NCI-H446 treated with DMSO at 0.1 percent for 48 hours (cell line): ENCODE results near the gene GOLGA7B.

Experiments
- DNase-seq: peaks from one replicate; lab custom pipeline; 2025; lab: John Stamatoyannopoulos, UW

Gene GOLGA7B

GRCh38 chr10:97868134-97868685, 18.6 kb downstream of the GOLGA7B start:
- DNase-seq, result no peak

DNA sequence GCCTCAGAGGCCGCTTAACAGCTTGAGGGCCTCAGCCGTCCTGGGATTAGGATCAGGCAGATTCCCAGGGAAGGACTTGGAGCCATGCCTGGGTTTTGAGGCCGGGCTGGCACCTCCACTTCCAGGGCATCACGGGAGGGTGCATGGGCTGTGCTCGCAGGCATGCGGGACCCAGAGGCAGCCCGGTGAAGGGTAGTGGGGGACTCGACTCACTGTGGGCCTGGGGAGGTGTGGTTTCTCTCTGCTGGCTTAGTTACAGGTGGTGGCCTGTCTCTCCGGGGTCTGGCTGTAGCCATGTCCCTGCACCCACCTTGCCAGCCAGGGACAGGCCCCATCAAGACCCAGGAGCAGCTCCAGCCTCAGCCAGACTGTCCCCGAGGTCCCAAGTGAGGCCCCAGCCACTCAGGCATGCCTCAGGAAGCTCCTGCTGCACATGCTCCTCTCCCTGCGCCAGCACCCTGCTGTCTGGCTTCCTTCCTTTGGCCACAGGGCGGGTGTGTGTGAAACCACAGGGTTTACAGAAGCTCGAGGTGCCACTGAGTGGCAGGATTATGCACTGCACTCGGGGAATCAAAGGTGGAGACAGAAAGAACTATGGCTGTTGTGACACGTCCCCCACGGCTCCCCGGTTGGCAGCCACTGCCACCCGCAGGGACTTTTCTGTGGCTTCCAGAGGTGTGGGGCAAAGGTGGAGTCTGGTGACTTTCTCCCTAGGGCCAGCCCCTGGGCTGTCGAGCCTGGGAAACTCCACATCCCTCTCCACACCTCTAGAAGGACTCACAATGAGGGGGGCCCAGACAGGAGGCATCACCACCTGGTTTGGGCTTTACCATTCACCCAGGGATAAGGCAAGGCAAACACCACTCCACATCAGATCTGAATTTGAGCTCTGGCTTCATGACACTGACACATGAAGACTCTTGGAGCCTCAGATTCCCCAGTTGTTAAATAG, 19.7 kb downstream of the GOLGA7B start:
- DNase-seq, result peak; percentile 79

- DNase-seq, result no peak
These were observed 21.3 kb downstream of the GOLGA7B start for GRCh38 chr10:97870990-97871389.

DNA sequence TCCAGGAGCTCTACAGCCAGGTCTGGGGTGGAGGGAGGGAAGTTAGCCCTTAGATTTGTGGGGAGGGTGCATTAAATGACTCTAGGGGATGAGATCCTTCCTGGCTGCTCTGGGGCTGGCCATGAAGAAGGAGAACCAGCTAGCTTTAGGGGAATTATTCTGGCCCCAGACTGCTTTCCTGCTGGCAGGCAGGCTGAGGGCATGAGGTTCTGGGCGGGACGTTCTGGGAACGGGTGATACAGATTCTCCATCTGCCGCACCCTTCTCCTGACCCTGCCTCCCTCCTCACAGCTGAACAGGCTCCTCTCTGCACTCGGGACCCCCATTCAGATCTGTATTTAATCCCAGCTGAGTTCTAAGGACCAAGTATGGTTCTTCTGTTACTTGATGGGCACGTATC, 23.9 kb downstream of the GOLGA7B start:
- DNase-seq, result no peak

DNA sequence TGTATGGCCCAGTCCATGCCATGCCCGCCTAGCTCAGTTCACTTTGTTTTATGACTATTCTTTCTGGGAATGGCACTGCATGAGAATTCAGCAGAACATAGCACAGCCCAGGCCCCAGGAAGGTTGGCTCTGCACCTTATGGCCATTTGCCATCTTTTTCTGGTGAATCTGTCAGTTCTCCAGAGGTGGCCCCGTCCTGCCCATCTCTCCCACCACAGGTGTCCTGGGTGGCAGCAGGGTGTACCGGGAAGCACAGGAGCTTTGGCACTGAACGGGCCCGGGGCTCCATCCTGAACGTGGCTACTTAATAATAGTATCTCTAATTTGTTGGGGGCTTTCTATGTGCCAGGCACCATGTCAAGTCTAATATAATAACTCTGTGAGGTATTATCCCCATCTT, 24.7 kb downstream of the GOLGA7B start:
- no peak for DNase-seq

DNA sequence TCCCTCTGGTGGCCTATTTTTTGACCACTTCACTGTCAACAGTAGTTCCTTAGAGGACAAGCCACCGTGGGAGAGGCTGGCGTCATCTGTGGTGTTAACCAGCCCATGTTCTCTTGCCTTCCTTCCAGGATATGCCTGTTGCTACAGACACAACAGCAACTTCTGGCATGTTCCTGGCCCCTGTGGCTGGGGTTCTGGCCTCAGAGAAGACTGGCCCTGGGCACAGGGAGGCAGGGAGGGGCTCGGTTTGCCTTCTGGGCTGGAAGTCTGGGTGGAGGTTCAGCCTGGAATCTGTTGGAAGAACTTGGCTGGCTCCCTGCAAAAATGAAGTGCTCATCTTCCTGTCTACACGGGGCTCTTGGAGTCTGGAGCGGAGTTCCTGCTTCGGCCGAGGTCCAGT, 25.7 kb downstream of the GOLGA7B start:
- no peak for DNase-seq

GRCh38 chr10:97876402-97876801, 26.8 kb downstream of the GOLGA7B start:
- DNase-seq, result no peak

DNA sequence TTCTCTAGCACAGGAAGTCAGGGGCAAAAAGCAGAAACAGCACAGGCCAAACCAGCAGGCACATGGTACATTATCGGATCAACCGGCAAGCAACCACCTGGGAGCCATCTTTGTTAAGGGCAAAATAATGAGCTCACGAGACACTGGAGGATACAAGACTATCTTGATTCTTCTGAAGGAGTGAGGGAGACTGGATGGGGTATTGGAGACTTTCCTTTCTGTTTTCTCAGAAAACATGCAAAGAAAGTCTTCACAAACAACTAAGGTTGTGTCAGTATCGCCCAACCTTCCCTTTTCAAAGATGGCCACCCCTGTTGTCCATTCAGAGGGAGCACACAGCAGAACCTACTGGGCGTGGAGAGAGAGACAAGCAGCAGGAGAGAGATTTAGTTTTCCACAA, 29.6 kb downstream of the GOLGA7B start:
- no peak for DNase-seq

GRCh38 chr10:97880109-97880508, 30.5 kb downstream of the GOLGA7B start:
- no peak for DNase-seq

DNA sequence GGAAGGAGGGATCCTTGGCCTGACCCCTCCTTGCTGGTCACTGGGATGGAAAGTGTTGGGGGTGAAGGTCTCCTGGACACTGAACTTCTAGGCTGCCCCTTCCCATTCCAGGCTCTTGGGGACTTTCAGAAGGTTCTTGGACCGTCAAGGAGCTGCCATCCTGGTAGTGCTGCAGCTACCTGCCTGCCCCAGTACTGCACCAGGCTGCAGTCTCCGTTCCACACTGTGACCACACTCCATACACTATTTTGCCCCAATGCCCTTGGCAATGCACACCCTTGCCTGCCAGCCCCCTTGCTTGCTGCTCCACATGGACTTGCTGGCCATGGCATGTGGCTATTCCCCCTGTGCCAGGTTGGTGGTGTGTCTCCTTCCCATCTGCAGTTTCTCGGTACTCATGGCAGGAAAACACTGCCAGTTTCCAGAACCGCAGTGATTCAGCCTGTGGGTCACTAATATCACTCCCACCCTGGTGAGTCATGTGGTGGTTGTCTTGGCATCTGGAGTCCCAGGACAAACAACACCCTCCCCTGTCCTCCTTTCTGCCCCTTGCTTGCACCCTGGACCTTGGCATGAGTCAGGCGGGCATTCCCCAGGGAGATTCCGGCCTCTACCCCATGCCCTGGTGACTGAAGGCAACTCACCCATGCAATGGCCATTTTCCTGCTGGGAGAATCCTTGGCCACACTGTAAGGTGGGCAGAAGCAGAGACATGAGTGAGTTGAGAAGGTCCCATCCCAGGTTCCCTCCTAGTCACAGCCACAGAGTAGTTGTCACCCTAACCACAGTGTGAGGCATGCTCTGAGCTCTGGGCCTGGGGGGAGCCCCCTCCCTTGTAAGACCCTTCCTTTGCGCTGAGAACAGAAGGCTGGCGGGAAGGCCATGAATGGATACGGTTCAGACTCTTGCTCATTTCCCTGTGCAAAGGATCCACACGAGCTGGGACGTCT, 32.8 kb downstream of the GOLGA7B start:
- no peak for DNase-seq

DNA sequence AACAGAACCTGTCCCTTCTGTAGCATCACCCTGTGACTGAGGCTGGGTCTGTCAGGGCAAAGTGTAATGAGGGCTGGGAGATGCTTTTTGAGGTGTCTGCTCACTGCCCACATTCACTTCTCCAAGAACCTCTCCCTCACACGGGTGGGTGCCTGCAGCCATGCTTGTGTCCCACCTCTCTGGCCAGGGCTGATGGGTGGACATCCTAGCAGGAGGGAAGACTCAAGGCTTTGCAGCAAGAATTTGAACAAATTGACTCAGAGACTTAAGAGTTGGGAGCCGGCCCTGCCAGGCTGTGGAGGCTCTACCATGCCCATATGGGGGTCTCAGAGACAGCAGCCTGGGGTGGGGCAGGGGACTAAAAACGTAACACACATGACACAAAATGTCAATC, 33.4 kb downstream of the GOLGA7B start:
- DNase-seq, result no peak

DNA sequence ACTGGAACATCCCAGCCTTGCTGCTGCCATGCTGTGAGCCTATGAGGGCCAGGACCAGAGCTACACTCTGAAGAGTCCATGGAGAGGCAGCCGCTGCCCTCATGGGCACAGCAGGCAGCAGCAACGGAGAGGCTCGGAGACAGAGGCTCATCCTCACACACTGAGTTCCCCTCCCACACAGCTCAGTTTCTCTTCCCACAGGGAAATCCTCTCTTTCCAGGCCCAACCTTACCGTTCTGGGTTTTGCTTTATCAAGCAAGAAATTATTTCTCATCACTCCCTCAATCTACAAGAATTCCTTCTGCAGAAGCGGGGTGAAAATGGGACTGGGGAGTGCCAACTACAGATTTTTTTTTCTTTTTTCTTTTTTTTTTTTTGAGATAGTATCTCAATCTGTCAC, 36.6 kb downstream of the GOLGA7B start:
- no peak for DNase-seq

DNA sequence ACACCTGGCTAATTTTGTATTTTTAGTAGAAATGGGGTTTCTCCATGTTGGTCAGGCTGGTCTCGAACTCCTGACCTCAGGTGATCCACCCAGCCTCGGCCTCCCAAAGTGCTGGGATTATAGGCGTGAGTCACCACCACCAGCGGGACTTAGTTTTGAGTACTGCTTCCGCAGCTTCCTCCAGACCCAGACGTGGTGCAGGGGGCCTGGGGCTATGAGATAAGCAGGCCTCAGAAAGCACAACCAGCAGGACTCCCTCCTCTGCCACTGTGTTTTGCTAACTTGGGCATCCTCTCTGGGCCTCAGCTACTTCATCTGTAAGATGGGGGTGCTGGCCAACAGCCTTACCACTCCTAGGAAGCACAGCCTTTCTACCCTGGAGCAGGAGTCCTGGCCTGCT, 37.8 kb downstream of the GOLGA7B start:
- no peak for DNase-seq

GRCh38 chr10:97888134-97888533, 38.5 kb downstream of the GOLGA7B start:
- no peak for DNase-seq

GRCh38 chr10:97888641-97889262, 39.1 kb downstream of the GOLGA7B start:
- peak; percentile 51 for DNase-seq

GRCh38 chr10:97889461-97890265, 40.0 kb downstream of the GOLGA7B start:
- no peak for DNase-seq

- DNase-seq, result no peak
These were observed 42.0 kb downstream of the GOLGA7B start for GRCh38 chr10:97891497-97892167.

GRCh38 chr10:97892506-97892905, 42.9 kb downstream of the GOLGA7B start:
- no peak for DNase-seq

DNA sequence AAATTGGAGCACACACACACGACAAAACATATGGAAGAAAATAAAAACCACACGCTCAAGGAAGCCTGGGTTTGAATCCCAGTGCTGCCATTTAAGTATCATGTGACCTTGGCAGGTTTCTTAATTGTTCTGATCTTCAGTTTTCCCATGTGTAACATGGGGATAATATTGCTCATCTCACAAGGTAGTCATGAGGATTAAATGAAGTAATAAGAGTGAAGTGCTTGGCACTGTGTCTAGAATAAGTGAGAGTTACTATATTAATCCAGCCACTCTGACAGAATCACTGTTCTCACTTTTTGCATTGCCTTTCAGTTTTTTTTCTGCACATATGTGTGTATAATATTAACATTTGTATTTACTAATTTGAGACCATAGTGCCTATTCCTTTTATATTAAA, 43.3 kb downstream of the GOLGA7B start:
- no peak for DNase-seq

DNA sequence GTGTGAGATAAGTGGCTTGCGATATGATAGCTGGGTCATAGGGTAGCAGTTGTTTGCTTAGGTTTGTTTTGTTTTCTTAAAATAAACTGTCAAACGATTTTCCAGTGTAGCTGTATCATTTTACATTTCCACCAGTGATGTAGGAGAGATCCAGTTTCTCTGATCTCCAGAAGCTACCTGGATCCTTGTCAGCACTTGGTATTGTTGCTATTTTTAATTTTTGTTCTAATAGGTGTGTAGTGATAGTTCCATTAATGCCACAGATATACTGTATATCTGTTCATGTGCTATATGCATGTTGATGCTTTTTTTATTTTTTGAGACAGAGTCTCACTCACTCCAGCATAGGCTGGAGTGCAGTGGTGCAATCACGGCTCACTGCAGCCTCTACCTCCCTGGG, 44.4 kb downstream of the GOLGA7B start:
- no peak for DNase-seq

- DNase-seq, result no peak
These were observed 45.4 kb downstream of the GOLGA7B start for GRCh38 chr10:97895084-97895483.
